ENCODE measurements around the gene SLC6A19. TPM values are rescaled to one million over a fixed set of nuclear protein-coding genes. Genes with fewer than 3 reads are reported as not detected.

SLC6A19 gene
- total and polyA plus RNA-seq, 4 donors = 0.06 TPM; not detected in 3

GRCh38 chr5:1212271-1212670, 10.9 kb downstream of the SLC6A19 start:
- WGBS, 2 donors = 91 to 97% methylated on average over 15 to 20 of the region's 20 CpGs

GRCh38 chr5:1212881-1213280, 11.5 kb downstream of the SLC6A19 start:
- no peak for TF ChIP-seq CTCF (IDR thresholded peaks at IDR 0.05; ENCODE audit: control extremely low read depth, extremely low read depth)
- no peak overlapping the region for H3K9ac ChIP-seq (ENCODE audit: insufficient read depth in 1 of 2, low read length in 2 of 2)
- H3K9me3 ChIP-seq (ENCODE audit: control insufficient read depth in 4 of 4, insufficient read depth in 3 of 4, low read length in 3 of 4) = peaks cover 0 to 8% (median 0%) of the 10 kb centered on the region in 4 donors

More at GRCh38 chr5:1212271-1212670, 10.9 kb downstream of the SLC6A19 start:
- ATAC-seq (ENCODE audit: insufficient read depth, low FRiP score) = no peak
- no peak for TF ChIP-seq CTCF (IDR thresholded peaks at IDR 0.05; ENCODE audit: control extremely low read depth, extremely low read depth)
- H3K9ac ChIP-seq (ENCODE audit: insufficient read depth in 1 of 2, low read length in 2 of 2) = no peak overlapping the region
- peaks cover 0 to 4% (median 3%) of the 10 kb centered on the region in 3 donors for H3K27me3 ChIP-seq (ENCODE audit: control insufficient read depth in 3 of 3, insufficient read depth in 3 of 3, low read length in 2 of 3)
- H3K4me3 ChIP-seq = no peak overlapping the region
- DNase-seq = no peak
- H3K27ac ChIP-seq (ENCODE audit: low read depth in 1 of 2, low read length in 1 of 2) = no peak overlapping the region
- H3K9me3 ChIP-seq (ENCODE audit: control insufficient read depth in 4 of 4, insufficient read depth in 3 of 4, low read length in 3 of 4) = peaks cover 0 to 8% (median 0%) of the 10 kb centered on the region in 4 donors
- no peaks in the 10 kb centered on the region for H3K4me1 ChIP-seq (ENCODE audit: control insufficient read depth in 5 of 5, insufficient read depth in 5 of 5, low read length in 5 of 5)
- H3K36me3 ChIP-seq (ENCODE audit: control insufficient read depth in 4 of 4, insufficient read depth in 4 of 4, low read length in 4 of 4) = no peaks in the 10 kb centered on the region

GRCh38 chr5:1213508-1214162, 12.2 kb downstream of the SLC6A19 start:
- no peaks in the 10 kb centered on the region for H3K27me3 ChIP-seq (ENCODE audit: control insufficient read depth in 3 of 3, insufficient read depth in 3 of 3, low read length in 2 of 3)
- DNase-seq = no peak
- 88 to 92% methylated on average over 25 of the region's 25 CpGs for WGBS, 2 donors

More at GRCh38 chr5:1212881-1213280, 11.5 kb downstream of the SLC6A19 start:
- no peaks in the 10 kb centered on the region for H3K36me3 ChIP-seq (ENCODE audit: control insufficient read depth in 4 of 4, insufficient read depth in 4 of 4, low read length in 4 of 4)
- DNase-seq (no peak), ATAC-seq (ENCODE audit: insufficient read depth, low FRiP score) (no peak)
- WGBS, 2 donors = 94% methylated on average over 16 to 18 of the region's 18 CpGs
- H3K27ac ChIP-seq (ENCODE audit: low read depth in 1 of 2, low read length in 1 of 2) = no peak overlapping the region
- H3K4me1 ChIP-seq (ENCODE audit: control insufficient read depth in 5 of 5, insufficient read depth in 5 of 5, low read length in 5 of 5) = no peaks in the 10 kb centered on the region
- H3K4me3 ChIP-seq = no peak overlapping the region
- H3K27me3 ChIP-seq (ENCODE audit: control insufficient read depth in 3 of 3, insufficient read depth in 3 of 3, low read length in 2 of 3) = peaks cover 0 to under 1% (median 0%) of the 10 kb centered on the region in 3 donors

More at GRCh38 chr5:1213508-1214162, 12.2 kb downstream of the SLC6A19 start:
- H3K9me3 ChIP-seq (ENCODE audit: control insufficient read depth in 4 of 4, insufficient read depth in 3 of 4, low read length in 3 of 4) = peaks cover 0 to 8% (median 0%) of the 10 kb centered on the region in 4 donors
- H3K27ac ChIP-seq (ENCODE audit: low read depth in 1 of 2, low read length in 1 of 2) = no peak overlapping the region
- H3K9ac ChIP-seq (ENCODE audit: insufficient read depth in 1 of 2, low read length in 2 of 2) = no peak overlapping the region
- no peak overlapping the region for H3K4me3 ChIP-seq
- ATAC-seq (ENCODE audit: insufficient read depth, low FRiP score) = no peak
- TF ChIP-seq CTCF (IDR thresholded peaks at IDR 0.05; ENCODE audit: control extremely low read depth, extremely low read depth) = no peak
- H3K4me1 ChIP-seq (ENCODE audit: control insufficient read depth in 5 of 5, insufficient read depth in 5 of 5, low read length in 5 of 5) = no peaks in the 10 kb centered on the region
- no peaks in the 10 kb centered on the region for H3K36me3 ChIP-seq (ENCODE audit: control insufficient read depth in 4 of 4, insufficient read depth in 4 of 4, low read length in 4 of 4)

Measured in lung (tissue), 12 donors.